ENCODE results near the gene ATF6.

DNA sequence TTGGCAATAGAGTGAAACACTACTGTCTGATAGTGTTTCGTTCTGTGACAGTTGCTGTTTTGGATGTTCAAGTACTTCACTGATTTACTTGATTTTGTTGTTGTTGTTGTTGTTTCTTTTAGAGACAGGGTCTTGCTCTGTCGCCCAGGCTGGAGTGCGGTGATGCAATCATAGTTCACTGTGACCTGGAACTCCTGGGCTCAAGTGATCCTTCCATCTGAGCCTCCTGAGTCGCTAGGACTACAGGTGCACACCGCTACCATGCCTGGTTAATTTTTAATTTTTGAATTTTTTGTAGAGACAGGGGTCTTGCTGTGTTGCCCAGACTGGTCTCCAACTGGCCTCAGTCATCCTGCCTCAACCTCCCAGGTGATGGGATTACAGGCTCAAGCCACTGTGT, 2.3 kb downstream of the ATF6 start:
- no peak for TF ChIP-seq CTCF (conservative IDR thresholded peaks at IDR 0.05; ENCODE audit: low read length)
- TF ChIP-seq EZH2phosphoT487 (IDR thresholded peaks at IDR 0.05; ENCODE audit: borderline replicate concordance, low read depth, low read length), result no peak
